ENCODE data around the gene SYNDIG1. TPM values are rescaled to one million over a fixed set of nuclear protein-coding genes. Genes with fewer than 3 reads are reported as not detected.

The SYNDIG1 gene
- total RNA-seq, 1 experiment from 2014 or later: not detected

DNA sequence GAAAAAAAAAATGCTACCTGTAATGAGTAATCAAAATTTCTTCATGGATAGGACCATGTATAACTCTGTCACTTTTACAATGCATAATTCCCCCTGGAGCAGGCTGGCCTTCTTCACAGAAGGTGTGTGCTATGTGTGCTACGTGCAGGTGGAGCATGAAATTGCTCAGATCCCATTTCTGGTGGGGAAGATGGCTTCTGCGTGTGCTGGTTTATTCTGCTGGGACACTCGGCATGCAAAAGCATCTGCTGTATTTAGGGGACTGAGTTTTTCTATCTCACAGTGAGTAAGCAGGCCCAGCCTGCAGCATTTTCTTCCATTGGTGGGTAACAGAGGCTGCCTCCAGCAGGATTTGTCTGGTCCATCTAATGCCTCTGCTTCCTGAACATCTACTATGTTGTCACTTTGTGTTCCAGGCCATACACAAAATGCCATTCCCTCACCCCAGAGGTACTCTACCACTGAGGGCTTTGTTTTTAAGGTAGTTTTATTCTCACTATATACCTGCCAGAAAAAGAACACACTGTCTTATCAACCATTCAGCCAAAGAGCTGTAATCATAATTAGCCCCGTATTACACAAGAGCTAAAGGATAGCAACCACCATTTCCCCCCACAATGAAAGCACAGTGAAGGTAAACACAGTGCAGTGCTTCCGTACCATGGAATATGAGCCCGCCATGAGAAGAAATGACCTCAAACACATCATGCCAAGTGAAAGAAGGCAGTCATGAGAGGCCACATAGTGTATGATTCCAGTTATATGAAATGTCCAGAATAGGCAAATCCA, 62.4 kb downstream of the SYNDIG1 start:
- no peak overlapping the region for H3K4me3 ChIP-seq (ENCODE audit: low read depth, low read length)
- Mint-ChIP-seq H3K36me3 (ENCODE audit: insufficient read depth, unreplicated experiment) (no peaks in the 10 kb centered on the region), H3K4me3 (ENCODE audit: unreplicated experiment) (no peak overlapping the region), H3K4me1 (ENCODE audit: low read depth, unreplicated experiment) (no peaks in the 10 kb centered on the region), H3K9me3 (ENCODE audit: unreplicated experiment) (peaks cover 11% of the 10 kb centered on the region), H3K27me3 (ENCODE audit: insufficient read depth, unreplicated experiment) (peaks cover 7% of the 10 kb centered on the region), H3K27ac (ENCODE audit: unreplicated experiment) (no peak overlapping the region)
- no peak for DNase-seq
- H3K27me3 ChIP-seq (replicated peaks; ENCODE audit: control insufficient read depth, insufficient read depth, low read length): no peaks in the 10 kb centered on the region
- CTCF ChIA-PET: no interaction called here
- POLR2A ChIA-PET: no interaction called here
- no peaks in the 10 kb centered on the region for H3K4me1 ChIP-seq
- TF ChIP-seq CTCF (IDR thresholded peaks at IDR 0.05; ENCODE audit: insufficient read depth in 1 of 2, low read depth in 1 of 2, low read length in 1 of 2, severe bottlenecking in 1 of 2, unreplicated experiment in 1 of 2): no peak
- intact Hi-C loops (cut with micrococcal nuclease; ENCODE audit: unreplicated experiment): no loop called here
- H3K9me3 ChIP-seq: no peaks in the 10 kb centered on the region
- H3K36me3 ChIP-seq (ENCODE audit: control insufficient read depth, insufficient read depth, low read length): no peaks in the 10 kb centered on the region
- no TSS peak for BruUV-seq (replicated peaks)

- CTCF ChIA-PET: interaction anchor here (1.1 kb wide), 1 partner anchor 248 kb away, joined by 3 read pairs; no protein-coding TSS in a partner anchor
- DNase-seq: no peak
- Histone ChIP-seq H3K27me3 (replicated peaks; ENCODE audit: control insufficient read depth, insufficient read depth, low read length) (no peaks in the 10 kb centered on the region), H3K9me3 (no peaks in the 10 kb centered on the region), H3K4me1 (no peaks in the 10 kb centered on the region), H3K36me3 (ENCODE audit: control insufficient read depth, insufficient read depth, low read length) (no peaks in the 10 kb centered on the region), H3K4me3 (ENCODE audit: low read depth, low read length) (no peak overlapping the region)
- H3K36me3 Mint-ChIP-seq (ENCODE audit: insufficient read depth, unreplicated experiment): no peaks in the 10 kb centered on the region
- no peak overlapping the region for H3K27ac Mint-ChIP-seq (ENCODE audit: unreplicated experiment)
- no TSS peak for BruUV-seq (replicated peaks)
- peaks cover 11% of the 10 kb centered on the region for H3K9me3 Mint-ChIP-seq (ENCODE audit: unreplicated experiment)
- POLR2A ChIA-PET: no interaction called here
- no peak overlapping the region for H3K4me3 Mint-ChIP-seq (ENCODE audit: unreplicated experiment)
- H3K27me3 Mint-ChIP-seq (ENCODE audit: insufficient read depth, unreplicated experiment): peaks cover 12% of the 10 kb centered on the region
- H3K4me1 Mint-ChIP-seq (ENCODE audit: low read depth, unreplicated experiment): no peaks in the 10 kb centered on the region
- no peak for TF ChIP-seq CTCF (IDR thresholded peaks at IDR 0.05; ENCODE audit: insufficient read depth in 1 of 2, low read depth in 1 of 2, low read length in 1 of 2, severe bottlenecking in 1 of 2, unreplicated experiment in 1 of 2)
- intact Hi-C loops (cut with micrococcal nuclease; ENCODE audit: unreplicated experiment): no loop called here
Observed at GRCh38 chr20:24533449-24533848, 64.0 kb downstream of the SYNDIG1 start.

GRCh38 chr20:24534282-24534681, 64.9 kb downstream of the SYNDIG1 start:
- no peaks in the 10 kb centered on the region for H3K4me1 ChIP-seq
- Mint-ChIP-seq H3K4me3 (ENCODE audit: unreplicated experiment) (no peak overlapping the region), H3K36me3 (ENCODE audit: insufficient read depth, unreplicated experiment) (no peaks in the 10 kb centered on the region), H3K27me3 (ENCODE audit: insufficient read depth, unreplicated experiment) (peaks cover 12% of the 10 kb centered on the region), H3K27ac (ENCODE audit: unreplicated experiment) (no peak overlapping the region), H3K9me3 (ENCODE audit: unreplicated experiment) (peaks cover 8% of the 10 kb centered on the region), H3K4me1 (ENCODE audit: low read depth, unreplicated experiment) (no peaks in the 10 kb centered on the region)
- no peaks in the 10 kb centered on the region for H3K9me3 ChIP-seq
- no peaks in the 10 kb centered on the region for H3K36me3 ChIP-seq (ENCODE audit: control insufficient read depth, insufficient read depth, low read length)
- no peak for DNase-seq
- TF ChIP-seq CTCF (IDR thresholded peaks at IDR 0.05; ENCODE audit: insufficient read depth in 1 of 2, low read depth in 1 of 2, low read length in 1 of 2, severe bottlenecking in 1 of 2, unreplicated experiment in 1 of 2): no peak
- H3K27me3 ChIP-seq (replicated peaks; ENCODE audit: control insufficient read depth, insufficient read depth, low read length): no peaks in the 10 kb centered on the region
- ChIA-PET POLR2A (no interaction called here), CTCF (no interaction called here)
- no TSS peak for BruUV-seq (replicated peaks)
- no peak overlapping the region for H3K4me3 ChIP-seq (ENCODE audit: low read depth, low read length)
- intact Hi-C loops (cut with micrococcal nuclease; ENCODE audit: unreplicated experiment): no loop called here
